GM18868 (cell line): ENCODE measurements around the gene DCBLD1.
A peak's percentile ranks its signal among the peaks of the same experiment; 100 is the strongest.

Source experiments
- ATAC-seq: cut with Tn5 transposase; IDR thresholded peaks from one replicate; pipeline ENCODE4 v1.9.1; 2021; ENCODE audit warnings: mild to moderate bottlenecking, moderate library complexity; ENCODE audit not compliant: unreplicated experiment

The DCBLD1 gene

DNA sequence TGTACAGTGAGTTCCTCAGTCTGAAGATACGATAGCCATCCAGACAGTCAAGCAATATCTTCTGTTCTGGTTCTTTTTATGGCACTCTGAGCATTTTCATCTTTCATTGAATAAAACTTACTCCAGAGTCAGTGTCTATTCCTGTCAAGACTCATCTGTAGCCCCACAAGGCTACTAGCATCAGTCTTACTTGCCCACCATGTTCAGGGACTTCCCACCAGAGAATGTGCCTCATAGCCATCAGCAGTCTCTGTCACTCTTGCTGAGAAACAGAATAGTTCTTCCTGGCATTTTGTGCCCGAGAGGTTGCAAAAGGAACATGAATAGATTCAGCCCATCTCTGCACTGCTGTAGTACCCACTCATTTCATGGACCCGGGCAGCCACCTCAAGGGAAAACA is 12.7 kb upstream of the DCBLD1 start:
- no peak for ATAC-seq

DNA sequence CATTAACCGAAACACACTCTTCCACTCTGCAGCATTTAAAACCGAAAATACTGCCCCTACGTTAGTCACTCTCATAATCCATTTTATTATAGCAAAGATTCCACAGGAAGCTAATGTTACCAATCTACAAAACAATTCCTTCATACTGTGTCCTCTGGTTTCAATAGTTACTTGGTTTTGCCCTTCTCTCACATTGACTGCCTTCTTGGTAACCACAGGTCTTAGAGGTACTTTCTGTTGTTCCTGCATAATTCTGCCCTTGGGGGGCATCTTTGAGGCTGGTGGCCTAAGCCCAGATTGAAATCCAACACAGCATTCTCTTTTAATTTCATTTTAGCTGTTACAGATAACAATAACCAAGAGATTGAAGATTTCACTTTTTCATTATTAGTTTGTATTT is 9.8 kb upstream of the DCBLD1 start:
- ATAC-seq, result no peak

DNA sequence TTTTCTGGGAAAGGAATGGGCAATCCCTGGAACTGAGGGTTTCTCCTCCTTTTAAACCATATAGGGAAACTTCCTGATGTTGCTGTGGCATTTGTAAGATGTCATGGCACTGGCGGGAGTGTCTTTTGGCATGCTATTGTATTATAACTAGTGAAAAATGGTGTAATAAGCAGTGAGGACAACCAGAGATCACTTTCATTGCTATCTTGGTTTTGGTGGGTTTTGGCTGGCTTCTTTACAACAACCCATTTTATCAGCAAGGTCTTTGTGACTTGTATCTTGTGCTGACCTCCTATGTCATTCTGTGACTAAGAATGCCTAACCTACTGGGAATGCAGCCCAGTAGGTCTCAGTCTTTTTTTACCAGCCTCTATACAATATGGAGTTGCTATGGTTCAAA is 9.1 kb upstream of the DCBLD1 start:
- no peak for ATAC-seq

DNA sequence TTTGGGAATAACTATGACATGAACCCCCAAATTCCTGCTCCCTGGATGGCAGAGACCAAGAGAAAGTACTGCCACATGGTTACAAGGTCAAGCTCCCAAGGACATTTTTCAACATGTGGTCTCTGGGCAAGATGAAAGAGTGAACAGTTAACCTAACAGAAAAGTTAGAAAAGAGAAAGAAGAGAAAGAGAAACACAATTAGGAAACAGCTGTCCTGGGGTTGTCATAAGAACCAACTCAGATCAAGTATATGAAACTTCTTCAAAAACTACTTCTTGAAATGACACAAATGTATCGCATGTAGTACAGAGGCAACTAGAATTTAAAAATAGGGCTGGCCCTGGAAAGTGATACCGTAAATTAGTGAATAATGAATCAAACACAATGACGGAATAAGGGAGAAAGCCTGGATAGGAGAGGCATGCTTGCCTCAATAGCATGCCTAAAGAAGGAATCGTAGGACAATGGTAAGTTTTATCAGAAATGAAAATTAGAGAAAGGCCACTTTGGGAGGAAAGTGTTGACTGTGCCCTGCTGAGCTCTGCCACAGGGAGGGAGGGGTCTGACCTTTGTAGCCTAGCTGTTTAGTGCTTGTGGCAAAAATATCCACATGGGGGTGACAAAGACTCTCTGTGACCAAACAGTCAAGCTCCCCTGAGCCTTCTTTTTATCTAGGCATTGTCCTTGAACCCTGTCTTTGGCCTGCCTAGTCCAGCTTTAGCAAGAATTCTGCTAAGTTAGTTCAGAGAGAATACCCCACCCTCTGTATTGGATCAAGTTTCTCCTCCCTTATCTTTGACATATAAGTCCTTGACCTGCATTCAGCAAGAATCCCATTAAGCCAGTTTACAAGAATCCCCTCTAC is 4.3 kb upstream of the DCBLD1 start:
- peak; percentile 31 for ATAC-seq

DNA sequence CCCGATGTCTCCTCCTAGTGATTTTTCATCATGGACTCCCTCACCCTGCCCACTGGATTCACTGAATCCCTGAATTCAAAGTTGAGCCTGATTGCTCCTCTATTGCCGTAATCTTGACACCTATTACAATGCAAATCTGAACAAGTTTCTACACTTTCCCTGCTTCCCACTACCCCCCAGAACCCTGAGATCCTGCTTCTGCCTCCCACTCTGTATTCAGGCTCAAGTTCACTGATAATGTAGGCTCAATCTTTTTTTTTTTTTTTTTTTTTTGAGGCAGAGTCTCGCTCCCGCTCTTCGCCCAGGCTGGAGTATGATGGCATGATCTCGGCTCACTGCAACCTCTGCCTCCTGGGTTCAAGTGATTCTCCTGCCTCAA is 3.6 kb upstream of the DCBLD1 start:
- no peak for ATAC-seq

DNA sequence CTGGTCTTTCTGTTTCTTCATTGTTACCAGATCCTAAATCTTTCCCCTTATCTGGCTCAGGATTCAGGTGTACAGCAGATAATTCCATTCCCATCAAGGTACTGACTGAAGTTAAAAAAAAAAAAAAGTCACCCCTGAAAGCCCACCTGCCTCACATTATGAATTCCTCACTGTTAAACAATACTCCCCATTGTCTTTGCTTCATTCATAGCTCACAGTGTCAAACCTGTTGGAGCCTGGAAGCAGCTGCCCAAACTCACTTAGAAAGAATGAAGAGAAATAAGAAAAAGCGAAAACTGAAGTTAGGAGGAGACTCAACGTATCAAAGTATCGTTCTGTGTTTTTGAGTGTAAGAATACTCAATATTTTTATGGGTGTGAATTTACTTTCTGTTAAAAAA is 1.8 kb upstream of the DCBLD1 start:
- no peak for ATAC-seq

DNA sequence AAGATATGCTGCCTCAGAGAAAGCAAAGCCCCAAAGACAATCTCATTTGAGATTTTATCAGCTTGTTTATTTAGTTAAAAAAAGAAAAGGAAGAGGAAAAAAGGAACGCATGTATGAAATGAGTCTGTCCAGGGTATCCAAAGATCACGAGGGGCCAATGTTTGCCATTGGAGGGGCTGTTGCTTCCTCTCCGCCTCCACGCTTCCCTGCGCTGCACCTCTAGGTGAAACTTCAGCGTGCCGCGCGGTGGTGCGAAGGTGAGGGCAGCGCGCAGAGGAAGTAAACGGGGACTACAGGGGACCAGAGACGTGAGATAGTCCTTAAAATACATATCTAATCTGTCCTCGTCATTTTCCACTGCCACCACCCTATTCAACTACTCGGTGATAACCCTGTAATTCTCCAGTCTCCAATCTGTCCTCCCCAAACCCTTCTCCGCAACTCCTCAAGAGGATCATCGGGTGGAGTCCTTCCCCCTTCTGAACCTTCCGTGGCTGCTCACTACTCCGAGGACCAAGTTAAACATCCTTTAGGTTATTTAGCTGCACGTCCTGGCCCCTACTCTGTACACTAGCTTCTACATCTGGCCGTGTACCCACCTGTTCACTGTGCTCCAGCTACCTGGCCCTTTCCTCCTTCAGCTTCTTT is 1.1 kb upstream of the DCBLD1 start:
- no peak for ATAC-seq

DNA sequence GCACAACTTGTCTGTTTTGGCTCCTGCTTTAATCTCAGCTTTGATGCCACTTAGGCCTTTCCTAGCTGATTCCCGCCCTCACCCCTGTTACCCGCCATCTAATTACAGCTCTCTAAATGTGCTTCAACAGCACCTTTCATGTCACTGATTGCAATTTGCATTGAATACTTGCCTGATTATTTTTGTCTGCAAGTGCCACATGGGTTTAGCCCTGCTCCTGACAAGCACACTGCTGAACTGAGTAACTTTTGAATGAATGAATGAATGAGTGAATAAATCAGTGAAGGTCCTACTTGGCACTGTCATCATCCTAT is 591 bp upstream of the DCBLD1 start:
- ATAC-seq, result no peak

DNA sequence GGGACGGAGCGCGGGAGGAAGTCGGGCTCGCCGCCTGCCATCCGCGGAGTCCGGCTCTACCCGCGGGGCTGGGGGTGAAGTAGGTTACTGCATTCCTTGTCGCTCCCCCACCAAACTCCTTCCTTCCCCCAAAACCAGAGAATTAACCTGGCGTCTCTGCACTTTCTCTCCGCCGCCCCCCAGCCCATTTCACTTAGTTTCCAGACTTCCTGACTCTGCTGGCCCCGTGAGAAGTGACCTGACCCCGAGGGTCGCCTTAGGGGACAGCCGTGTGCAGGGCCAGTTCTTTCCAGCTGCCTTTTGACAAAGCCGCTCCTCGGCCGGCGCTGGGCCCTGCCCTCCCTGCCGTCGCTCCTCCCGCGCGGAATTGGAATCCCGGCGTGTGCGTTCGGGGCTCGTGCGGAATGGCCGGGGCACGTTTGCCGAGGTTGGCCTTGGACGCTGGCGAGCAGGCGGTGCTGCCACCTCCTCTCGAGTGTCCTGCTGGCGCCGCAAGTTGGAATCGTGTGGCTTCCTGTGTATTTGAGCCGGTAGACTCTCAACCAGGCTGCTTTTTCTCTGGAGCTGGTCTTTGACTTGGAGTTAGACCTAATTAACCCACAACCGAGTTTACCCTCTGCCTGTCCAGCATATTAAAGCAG is 650 bp downstream of the DCBLD1 start:
- peak; percentile 12 for ATAC-seq

DNA sequence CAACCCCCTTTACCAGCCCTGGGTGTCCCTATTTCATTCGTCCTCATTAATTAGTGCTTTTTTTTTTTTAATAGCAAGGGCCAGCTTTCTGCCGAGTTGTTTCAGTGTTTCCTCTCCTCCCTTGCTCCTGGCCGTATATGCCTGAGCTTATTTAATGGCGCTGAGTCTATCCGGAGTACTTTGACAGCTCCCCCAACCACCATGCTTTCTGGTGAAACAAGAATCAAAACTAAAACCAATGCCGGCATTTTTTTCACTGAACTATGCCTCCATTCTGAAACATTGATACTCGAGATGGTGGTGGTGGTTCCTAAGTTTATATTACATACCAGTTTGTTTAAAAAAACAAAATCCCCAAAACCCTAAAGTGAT is 1.2 kb downstream of the DCBLD1 start:
- peak; percentile 19 for ATAC-seq

DNA sequence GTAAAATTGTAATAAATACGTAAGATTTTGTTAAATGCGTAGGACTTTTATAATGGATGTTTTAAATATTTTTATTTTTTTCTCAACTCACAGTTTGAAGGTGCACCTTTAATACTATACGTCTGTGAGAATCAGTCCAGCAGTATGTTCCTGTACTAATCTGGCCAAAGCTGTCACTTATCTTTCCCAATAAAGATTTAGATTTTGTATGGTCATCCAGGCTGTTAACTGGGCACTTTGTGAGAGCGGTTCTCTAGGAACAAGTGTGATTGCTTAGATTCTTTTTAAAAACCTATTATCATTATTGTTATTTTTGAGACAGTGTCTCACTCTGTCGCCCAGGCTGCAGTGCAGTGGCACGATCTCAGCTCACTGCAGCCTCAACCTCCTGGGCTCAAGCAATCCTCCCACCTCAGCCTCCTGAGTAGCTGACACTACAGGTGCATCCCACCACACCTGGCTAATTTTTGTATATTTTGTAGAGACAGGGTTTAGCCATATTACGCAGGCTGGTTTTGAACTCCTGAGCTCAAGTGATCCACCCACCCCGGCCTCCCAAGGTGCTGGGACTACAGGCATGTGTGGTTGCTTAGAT is 1.7 kb downstream of the DCBLD1 start:
- ATAC-seq, result no peak

DNA sequence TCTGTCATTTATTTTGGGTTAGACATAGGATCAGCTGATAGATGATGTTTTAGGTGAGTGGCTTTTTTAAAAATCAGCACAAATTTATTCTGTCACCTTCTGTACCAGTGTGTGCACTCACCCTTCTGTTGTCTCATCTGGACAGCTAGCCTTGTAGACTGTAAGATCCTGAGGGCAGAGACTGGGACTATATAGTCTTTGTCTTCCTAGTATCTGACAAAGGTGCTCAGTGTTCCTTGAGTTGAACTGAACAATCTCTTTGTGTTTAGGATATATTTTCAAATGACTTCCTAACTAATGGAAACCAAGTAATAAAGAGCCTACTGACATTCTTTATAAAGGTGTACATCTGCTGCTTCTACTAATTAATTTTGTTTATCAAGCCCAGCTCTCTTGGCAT is 3.0 kb downstream of the DCBLD1 start:
- no peak for ATAC-seq

DNA sequence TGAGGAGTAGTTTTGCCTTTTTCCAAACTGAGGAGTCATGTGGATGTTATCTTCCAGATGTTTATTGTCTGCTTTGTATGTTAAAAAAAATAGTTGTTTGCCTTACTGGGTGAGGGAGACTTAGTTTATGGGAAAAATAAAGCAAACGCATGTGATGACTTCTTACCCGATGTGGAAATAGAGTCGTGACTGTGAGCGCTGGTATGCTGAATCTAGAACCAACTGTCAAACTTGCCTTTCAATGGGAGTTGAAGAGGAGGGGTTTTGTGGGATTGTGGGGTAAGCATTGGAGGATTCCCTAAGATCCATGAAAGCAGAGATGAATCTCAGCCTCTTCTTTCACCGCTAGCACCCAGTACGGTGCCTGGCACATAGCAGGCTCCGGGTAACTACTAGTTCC is 5.3 kb downstream of the DCBLD1 start:
- no peak for ATAC-seq

DNA sequence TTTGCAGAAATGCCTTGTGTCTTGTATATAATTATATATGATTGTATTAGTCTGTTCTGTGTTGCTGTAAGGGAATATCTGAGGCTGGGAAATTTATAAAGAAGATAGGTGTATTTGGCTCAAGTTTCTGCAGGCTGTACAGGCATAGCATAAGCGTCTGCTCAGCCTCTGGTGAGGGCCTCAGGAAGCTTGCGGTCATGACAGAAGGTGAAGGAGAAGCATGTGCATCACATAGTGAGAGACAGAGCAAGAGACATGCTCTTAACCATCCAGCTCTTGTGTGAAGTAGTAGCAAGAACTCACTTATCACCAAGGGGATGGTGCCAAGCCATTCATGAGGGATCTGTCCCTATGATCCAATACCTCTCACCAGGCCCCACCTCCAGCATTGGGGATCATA is 6.5 kb downstream of the DCBLD1 start:
- no peak for ATAC-seq

DNA sequence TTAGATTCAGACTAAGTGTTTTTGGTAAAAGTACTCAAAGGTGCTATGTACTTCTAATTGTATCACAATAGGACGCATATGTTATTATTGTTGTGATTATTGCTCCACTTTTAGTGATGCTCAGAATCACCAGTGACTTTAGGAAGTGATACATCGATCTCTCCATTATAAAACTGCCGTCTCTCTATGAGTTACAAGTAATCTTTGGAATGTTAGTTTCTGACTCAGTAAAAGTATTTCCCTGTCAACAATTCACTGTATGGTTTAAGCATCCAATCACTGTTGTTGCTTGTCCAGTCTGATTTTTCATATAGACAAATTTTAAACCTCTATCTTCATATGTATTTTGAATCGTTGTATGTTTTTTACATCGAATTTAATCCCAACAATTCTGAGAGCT is 9.4 kb downstream of the DCBLD1 start:
- ATAC-seq, result no peak

DNA sequence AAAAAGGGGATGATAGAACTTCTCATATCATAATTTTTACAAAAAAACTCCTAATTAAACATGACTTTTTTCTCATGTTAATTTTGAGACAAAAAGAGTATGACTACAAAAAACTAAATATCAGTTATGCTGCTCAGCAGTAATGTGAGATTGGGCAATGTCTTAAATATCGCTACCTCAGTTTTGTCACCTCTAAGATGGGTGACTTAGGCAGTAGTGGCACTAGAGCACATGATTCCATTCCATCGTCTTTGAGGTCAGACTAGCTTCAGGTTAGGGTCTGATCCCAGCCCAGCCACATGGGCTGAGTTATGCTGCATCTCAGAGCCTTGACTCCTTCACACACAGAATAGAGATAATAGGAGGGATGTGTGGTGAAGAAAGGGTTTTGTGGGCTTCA is 11.0 kb downstream of the DCBLD1 start:
- no peak for ATAC-seq

DNA sequence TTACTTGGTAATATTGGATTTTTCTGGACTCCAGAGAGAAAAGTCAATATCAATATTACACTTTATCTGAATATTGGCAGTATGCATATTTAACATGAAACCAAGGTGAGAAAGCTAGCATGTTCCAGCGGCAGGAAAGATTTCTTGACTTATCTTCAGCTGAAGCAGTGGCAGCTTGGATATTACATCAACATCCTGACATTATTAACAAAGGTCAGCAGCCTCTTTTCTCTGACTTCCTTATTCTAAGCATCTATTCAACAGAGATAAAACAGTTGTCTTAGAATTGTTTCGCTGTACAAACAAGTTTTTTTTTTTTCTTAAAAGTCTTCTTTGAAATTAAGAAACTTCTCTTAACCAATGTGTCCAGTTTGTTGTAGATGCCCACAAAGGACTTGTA is 11.8 kb downstream of the DCBLD1 start:
- no peak for ATAC-seq

DNA sequence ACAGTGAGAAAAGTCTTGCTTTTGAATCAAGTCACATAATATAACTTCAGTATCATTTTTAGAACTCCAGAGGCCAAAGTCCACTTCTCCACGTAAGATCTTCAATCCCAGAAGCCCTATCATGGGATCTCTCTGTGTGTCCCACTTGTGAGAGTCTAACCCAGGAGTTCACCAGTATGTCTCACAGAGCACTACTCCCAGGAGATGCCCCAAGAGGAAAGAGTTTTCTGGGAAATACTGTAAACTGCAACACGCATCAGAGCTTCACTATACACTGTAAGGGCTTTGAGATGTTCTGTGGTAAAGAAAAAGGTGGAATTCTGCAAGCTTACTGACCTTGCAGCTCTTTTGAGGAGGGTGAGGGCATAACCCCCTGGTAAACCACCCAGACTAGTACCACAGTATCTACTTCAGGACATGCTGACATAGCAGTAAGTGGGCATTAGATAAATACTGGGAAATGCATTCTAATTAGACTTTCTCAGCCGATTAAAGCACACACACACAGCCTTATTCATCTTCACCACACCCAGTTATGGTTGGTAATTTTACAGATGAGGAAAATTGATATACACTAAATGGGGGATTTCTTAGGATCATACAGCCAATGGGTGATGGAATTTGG is 12.3 kb downstream of the DCBLD1 start:
- ATAC-seq, result no peak

DNA sequence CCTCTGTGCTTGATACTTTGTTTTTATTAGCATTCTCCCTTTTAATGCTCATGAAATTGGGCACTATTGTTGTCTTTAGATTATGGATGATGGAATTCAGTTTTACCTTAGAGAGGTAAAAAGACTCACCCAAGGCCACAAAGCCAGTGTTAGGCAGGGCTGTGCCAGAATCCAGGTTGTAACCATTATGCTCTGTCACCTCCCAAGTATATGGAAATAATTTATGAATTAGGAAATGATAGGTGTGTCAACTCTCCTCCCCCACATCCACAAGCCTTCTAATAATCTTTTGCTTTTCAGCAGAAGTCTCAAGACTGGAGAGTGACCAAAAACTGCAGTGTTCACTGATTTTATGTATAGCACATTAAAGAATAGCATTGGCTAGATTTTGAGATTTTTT is 13.0 kb downstream of the DCBLD1 start:
- ATAC-seq, result no peak

DNA sequence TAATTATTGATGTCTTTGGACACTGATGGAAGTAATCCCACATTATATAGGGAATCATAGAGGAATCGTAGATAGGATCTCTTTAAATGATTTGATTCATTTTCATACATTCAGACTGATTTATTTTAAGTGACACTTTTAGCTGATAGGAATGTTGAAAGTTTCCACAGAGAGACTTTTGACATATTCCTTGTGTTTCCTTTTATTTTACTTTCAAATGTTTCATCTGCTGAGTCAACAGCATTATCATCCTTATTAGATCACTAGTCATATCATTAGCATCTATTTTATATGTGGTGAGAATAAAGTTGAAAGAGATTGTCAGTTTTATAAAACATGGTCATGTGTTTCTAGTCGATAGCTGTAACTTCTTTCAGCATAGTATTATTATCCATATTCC is 13.4 kb downstream of the DCBLD1 start:
- no peak for ATAC-seq

DNA sequence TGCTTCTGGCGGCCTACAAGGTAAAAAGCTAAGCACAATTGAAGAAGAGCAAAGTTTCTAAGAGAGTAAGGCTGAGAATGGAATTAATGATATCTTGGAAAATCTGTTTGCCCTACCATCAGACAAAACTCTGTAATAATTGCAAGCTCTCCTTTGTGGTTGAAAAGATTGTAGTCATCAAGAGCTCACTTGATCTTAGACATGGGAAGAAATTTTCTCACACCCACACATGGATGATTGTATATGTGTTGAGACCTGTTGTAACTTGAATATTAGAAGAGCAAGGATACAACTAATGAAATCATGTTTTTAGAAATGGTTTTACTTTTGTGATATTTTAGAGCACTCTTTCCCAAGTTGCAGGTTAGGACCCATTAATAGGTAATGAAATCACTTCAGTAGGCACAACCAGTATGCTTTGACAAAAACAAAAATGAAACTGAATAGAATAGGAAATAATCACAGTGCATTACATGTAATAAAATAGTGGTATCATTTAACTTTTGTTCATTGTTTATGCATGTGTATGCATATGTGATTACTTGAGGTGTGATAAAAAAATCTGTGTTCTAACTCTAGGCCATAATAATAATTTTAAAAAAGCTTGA is 14.0 kb downstream of the DCBLD1 start:
- ATAC-seq, result peak; percentile 45
